Activated naive CD4-positive, alpha-beta T cell treated with anti-CD3 and anti-CD28 coated beads, Interleukin-2, amount 10 ng/mL, durations not matched to agents 7 days and 5 days (primary cell): ENCODE results near the gene NCOA5.

Experiments
- CTCF ChIA-PET: fragments of 350-600 bp; sonication (Branson Sonifier 250); formaldehyde crosslinking; loops from one replicate; lab custom pipeline; 2021; ENCODE audit warnings: antibody characterized with exemption; lab: Charles Lee
- DNase-seq: peaks from one replicate; pipeline ENCODE4 v3.0.0-alpha.2; 2020
- H3K27ac Mint-ChIP-seq: one replicate; pipeline ENCODE4 v1.8.0; 2021; ENCODE audit warnings: mild to moderate bottlenecking, moderate library complexity, mixed read lengths
- H3K27me3 Mint-ChIP-seq: one replicate; pipeline ENCODE4 v1.8.0; 2021; ENCODE audit warnings: mild to moderate bottlenecking, mixed read lengths
- H3K36me3 Mint-ChIP-seq: one replicate; pipeline ENCODE4 v1.8.0; 2021; ENCODE audit warnings: mixed read lengths
- H3K4me1 Mint-ChIP-seq: one replicate; pipeline ENCODE4 v1.8.0; 2021; ENCODE audit warnings: mixed read lengths
- H3K4me3 Mint-ChIP-seq: one replicate; pipeline ENCODE4 v1.8.0; 2021; ENCODE audit warnings: mild to moderate bottlenecking, moderate library complexity, mixed read lengths
- H3K9me3 Mint-ChIP-seq: one replicate; pipeline ENCODE4 v1.8.0; 2021; ENCODE audit warnings: mixed read lengths

The NCOA5 gene

GRCh38 chr20:46089417-46090388, at the start of gene NCOA5:
Gene NCOA5 (minus strand): TSS chr20:46089962. CDS start chr20:46079424, 10,538 bp downstream.
- H3K36me3 Mint-ChIP-seq = peaks cover 7% of the 10 kb centered on the region
- CTCF ChIA-PET = interaction anchor here (0.8 to 2.3 kb wide), 4 partner anchors 10 to 77 kb away, joined by 3 to 17 read pairs (median 4); no protein-coding TSS in a partner anchor
- H3K4me1 Mint-ChIP-seq = peaks cover 44% of the 10 kb centered on the region
- peak within 1 kb of the TSS; percentile 83 for H3K4me3 Mint-ChIP-seq
- H3K27ac Mint-ChIP-seq = peak within 1 kb of the TSS; percentile 88
- H3K9me3 Mint-ChIP-seq = no peaks in the 10 kb centered on the region
- peak; percentile 96 for DNase-seq
- no peaks in the 10 kb centered on the region for H3K27me3 Mint-ChIP-seq

GRCh38 chr20:46139266-46139889, 49.6 kb upstream of the NCOA5 start:
- DNase-seq = no peak
- CTCF ChIA-PET = no interaction called here
- Mint-ChIP-seq H3K4me3 (no peak overlapping the region), H3K36me3 (no peaks in the 10 kb centered on the region), H3K27ac (no peak overlapping the region), H3K9me3 (no peaks in the 10 kb centered on the region), H3K27me3 (peaks cover 51% of the 10 kb centered on the region), H3K4me1 (no peaks in the 10 kb centered on the region)

GRCh38 chr20:46137816-46138215, 48.1 kb upstream of the NCOA5 start:
- DNase-seq = no peak
- H3K4me3 Mint-ChIP-seq = no peak overlapping the region
- H3K4me1 Mint-ChIP-seq = no peaks in the 10 kb centered on the region
- H3K9me3 Mint-ChIP-seq = no peaks in the 10 kb centered on the region
- no peak overlapping the region for H3K27ac Mint-ChIP-seq
- CTCF ChIA-PET = interaction anchor here (1.3 kb wide), 1 partner anchor 14 kb away, joined by 5 read pairs; no protein-coding TSS in a partner anchor
- peaks cover 57% of the 10 kb centered on the region for H3K27me3 Mint-ChIP-seq
- no peaks in the 10 kb centered on the region for H3K36me3 Mint-ChIP-seq

GRCh38 chr20:46135856-46136633, 46.3 kb upstream of the NCOA5 start:
- Mint-ChIP-seq H3K36me3 (no peaks in the 10 kb centered on the region), H3K9me3 (no peaks in the 10 kb centered on the region), H3K4me1 (no peaks in the 10 kb centered on the region), H3K27ac (no peak overlapping the region), H3K27me3 (peaks cover 57% of the 10 kb centered on the region), H3K4me3 (no peak overlapping the region)
- CTCF ChIA-PET = no interaction called here
- no peak for DNase-seq

- Mint-ChIP-seq H3K27ac (no peak overlapping the region), H3K9me3 (no peaks in the 10 kb centered on the region), H3K4me3 (no peak overlapping the region), H3K27me3 (peaks cover 56% of the 10 kb centered on the region), H3K36me3 (no peaks in the 10 kb centered on the region), H3K4me1 (no peaks in the 10 kb centered on the region)
- CTCF ChIA-PET = interaction anchor here (0.8 kb wide), 1 partner anchor 40 kb away, joined by 3 read pairs; no protein-coding TSS in a partner anchor
- DNase-seq = no peak
These were observed 45.0 kb upstream of the NCOA5 start for GRCh38 chr20:46134716-46135115.

GRCh38 chr20:46133886-46134654, 44.3 kb upstream of the NCOA5 start:
- H3K9me3 Mint-ChIP-seq = no peaks in the 10 kb centered on the region
- H3K4me1 Mint-ChIP-seq = no peaks in the 10 kb centered on the region
- DNase-seq = no peak
- H3K27me3 Mint-ChIP-seq = peaks cover 52% of the 10 kb centered on the region
- H3K4me3 Mint-ChIP-seq = no peak overlapping the region
- CTCF ChIA-PET = interaction anchor here (5.1 kb wide), 1 partner anchor 41 kb away, joined by 26 read pairs; no protein-coding TSS in a partner anchor
- H3K36me3 Mint-ChIP-seq = no peaks in the 10 kb centered on the region
- no peak overlapping the region for H3K27ac Mint-ChIP-seq

GRCh38 chr20:46132705-46133120, 43.0 kb upstream of the NCOA5 start:
- no peaks in the 10 kb centered on the region for H3K4me1 Mint-ChIP-seq
- no peak overlapping the region for H3K4me3 Mint-ChIP-seq

GRCh38 chr20:46131396-46131795, 41.6 kb upstream of the NCOA5 start:
- H3K27ac Mint-ChIP-seq = no peak overlapping the region
- no peak overlapping the region for H3K4me3 Mint-ChIP-seq
- H3K27me3 Mint-ChIP-seq = peaks cover 56% of the 10 kb centered on the region
- no peaks in the 10 kb centered on the region for H3K4me1 Mint-ChIP-seq
- H3K36me3 Mint-ChIP-seq = no peaks in the 10 kb centered on the region
- no peaks in the 10 kb centered on the region for H3K9me3 Mint-ChIP-seq
- CTCF ChIA-PET = interaction anchor here (1.0 to 5.1 kb wide), 6 partner anchors 12 to 306 kb away, joined by 3 to 26 read pairs (median 6); no protein-coding TSS in a partner anchor
- DNase-seq = no peak

More at GRCh38 chr20:46132705-46133120, 43.0 kb upstream of the NCOA5 start:
- DNase-seq = peak; percentile 69
- H3K27ac Mint-ChIP-seq = no peak overlapping the region
- no peaks in the 10 kb centered on the region for H3K9me3 Mint-ChIP-seq
- H3K36me3 Mint-ChIP-seq = no peaks in the 10 kb centered on the region
- CTCF ChIA-PET = interaction anchor here (1.0 to 5.1 kb wide), 10 partner anchors 9 to 353 kb away, joined by 3 to 26 read pairs (median 4); no protein-coding TSS in a partner anchor
- peaks cover 58% of the 10 kb centered on the region for H3K27me3 Mint-ChIP-seq

GRCh38 chr20:46130534-46130933, 40.8 kb upstream of the NCOA5 start:
- DNase-seq = no peak
- H3K4me3 Mint-ChIP-seq = no peak overlapping the region
- no peak overlapping the region for H3K27ac Mint-ChIP-seq
- no peaks in the 10 kb centered on the region for H3K9me3 Mint-ChIP-seq
- no peaks in the 10 kb centered on the region for H3K36me3 Mint-ChIP-seq
- H3K27me3 Mint-ChIP-seq = peaks cover 47% of the 10 kb centered on the region
- CTCF ChIA-PET = interaction anchor here (1.0 to 5.1 kb wide), 4 partner anchors 11 to 307 kb away, joined by 3 to 26 read pairs (median 6); no protein-coding TSS in a partner anchor
- no peaks in the 10 kb centered on the region for H3K4me1 Mint-ChIP-seq

- H3K4me3 Mint-ChIP-seq = no peak overlapping the region
- no peaks in the 10 kb centered on the region for H3K9me3 Mint-ChIP-seq
- no peaks in the 10 kb centered on the region for H3K36me3 Mint-ChIP-seq
- H3K27ac Mint-ChIP-seq = no peak overlapping the region
- no peak for DNase-seq
- CTCF ChIA-PET = interaction anchor here (1.2 to 5.1 kb wide), 3 partner anchors 10 to 45 kb away, joined by 3 to 26 read pairs (median 4); no protein-coding TSS in a partner anchor
- H3K4me1 Mint-ChIP-seq = no peaks in the 10 kb centered on the region
- H3K27me3 Mint-ChIP-seq = peaks cover 45% of the 10 kb centered on the region
These were observed 40.3 kb upstream of the NCOA5 start for GRCh38 chr20:46129955-46130481.

GRCh38 chr20:46128310-46129151, 38.8 kb upstream of the NCOA5 start:
- no peaks in the 10 kb centered on the region for H3K4me1 Mint-ChIP-seq
- no peak overlapping the region for H3K4me3 Mint-ChIP-seq
- no peak overlapping the region for H3K27ac Mint-ChIP-seq
- H3K36me3 Mint-ChIP-seq = no peaks in the 10 kb centered on the region
- DNase-seq = no peak
- CTCF ChIA-PET = interaction anchor here (0.7 to 5.1 kb wide), 4 partner anchors 9 to 220 kb away, joined by 3 to 26 read pairs (median 4); no protein-coding TSS in a partner anchor
- H3K27me3 Mint-ChIP-seq = peaks cover 40% of the 10 kb centered on the region
- no peaks in the 10 kb centered on the region for H3K9me3 Mint-ChIP-seq

GRCh38 chr20:46127396-46128010, 37.7 kb upstream of the NCOA5 start:
- no peak overlapping the region for H3K27ac Mint-ChIP-seq

More at GRCh38 chr20:46127396-46128010, 37.7 kb upstream of the NCOA5 start:
- H3K27me3 Mint-ChIP-seq = peaks cover 32% of the 10 kb centered on the region
- no peaks in the 10 kb centered on the region for H3K9me3 Mint-ChIP-seq
- no peak overlapping the region for H3K4me3 Mint-ChIP-seq
- DNase-seq = no peak
- H3K36me3 Mint-ChIP-seq = no peaks in the 10 kb centered on the region
- CTCF ChIA-PET = no interaction called here
- H3K4me1 Mint-ChIP-seq = no peaks in the 10 kb centered on the region
